Activated naive CD8-positive, alpha-beta T cell treated with anti-CD3 and anti-CD28 coated beads, Interleukin-2, amount 50 U/mL, for 16 hours (primary cell): ENCODE data around the gene SRRD.
"Not testable (repeated sequence)": the region's sequence is repeated elsewhere in the genome, so short reads cannot be mapped to it uniquely, and the experiment has no call there.

Experiments
- DNase-seq: peaks from one replicate; pipeline ENCODE4 v3.0.0-alpha.2; 2020; ENCODE audit warnings: low read depth, low spot score

Gene SRRD, protein sequence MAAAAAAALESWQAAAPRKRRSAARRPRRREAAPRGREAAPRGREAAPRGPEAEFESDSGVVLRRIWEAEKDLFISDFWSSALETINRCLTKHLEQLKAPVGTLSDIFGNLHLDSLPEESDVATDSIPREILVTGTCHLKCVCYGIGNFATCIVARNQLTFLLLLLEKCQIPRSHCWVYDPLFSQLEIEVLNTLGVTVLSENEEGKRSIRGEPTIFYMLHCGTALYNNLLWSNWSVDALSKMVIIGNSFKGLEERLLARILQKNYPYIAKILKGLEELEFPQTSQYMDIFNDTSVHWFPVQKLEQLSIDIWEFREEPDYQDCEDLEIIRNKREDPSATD

DNA sequence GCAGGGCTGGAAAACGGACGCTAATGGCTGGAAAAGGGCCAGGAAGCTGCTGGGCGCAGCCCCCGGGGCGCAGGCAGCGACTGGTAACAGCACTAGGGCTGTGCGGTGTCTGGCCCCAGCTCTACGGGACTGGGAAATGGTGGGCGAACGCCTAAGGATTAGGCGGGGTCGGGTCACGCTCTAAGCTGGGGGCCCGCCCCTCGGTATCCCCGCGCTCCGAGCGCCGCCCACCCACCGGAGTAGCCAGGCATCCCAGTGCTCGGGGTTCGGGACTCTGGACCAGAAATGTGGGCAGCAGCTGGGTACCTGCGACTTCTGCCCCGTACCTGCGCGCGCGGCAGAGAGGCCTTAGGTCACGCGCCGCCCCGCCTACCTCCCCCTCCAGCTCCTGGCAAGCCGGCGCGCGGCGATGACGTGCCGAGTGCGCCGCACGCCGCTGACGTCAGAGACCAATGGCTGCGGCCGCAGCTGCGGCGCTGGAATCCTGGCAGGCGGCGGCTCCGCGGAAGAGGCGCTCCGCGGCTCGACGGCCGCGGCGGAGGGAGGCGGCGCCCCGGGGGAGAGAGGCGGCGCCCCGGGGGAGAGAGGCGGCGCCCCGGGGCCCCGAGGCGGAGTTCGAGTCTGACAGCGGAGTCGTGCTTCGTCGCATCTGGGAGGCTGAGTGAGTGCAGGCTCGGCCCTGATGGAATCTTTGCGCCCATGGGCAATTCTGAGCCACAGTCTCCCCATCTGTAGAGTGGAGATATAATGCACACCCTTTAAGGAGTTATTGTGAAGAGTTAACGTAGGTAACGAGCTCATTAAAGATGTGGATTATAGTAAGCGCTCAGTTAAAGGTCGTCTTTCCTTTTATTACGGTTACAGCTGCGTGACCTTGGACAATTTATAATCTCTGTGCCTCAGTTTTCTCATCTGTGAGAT lies at the start of gene SRRD, which contains the start of gene HPS4:
Gene SRRD (plus strand): TSS at position 439 of the 921 bp plus-strand sequence. CDS start 14 bp downstream, at position 453.
Gene HPS4 (minus strand): TSS at position 345 of the 921 bp plus-strand sequence. CDS start 2,021 bp downstream, outside the sequence.
- peak; percentile 77 for DNase-seq

DNA sequence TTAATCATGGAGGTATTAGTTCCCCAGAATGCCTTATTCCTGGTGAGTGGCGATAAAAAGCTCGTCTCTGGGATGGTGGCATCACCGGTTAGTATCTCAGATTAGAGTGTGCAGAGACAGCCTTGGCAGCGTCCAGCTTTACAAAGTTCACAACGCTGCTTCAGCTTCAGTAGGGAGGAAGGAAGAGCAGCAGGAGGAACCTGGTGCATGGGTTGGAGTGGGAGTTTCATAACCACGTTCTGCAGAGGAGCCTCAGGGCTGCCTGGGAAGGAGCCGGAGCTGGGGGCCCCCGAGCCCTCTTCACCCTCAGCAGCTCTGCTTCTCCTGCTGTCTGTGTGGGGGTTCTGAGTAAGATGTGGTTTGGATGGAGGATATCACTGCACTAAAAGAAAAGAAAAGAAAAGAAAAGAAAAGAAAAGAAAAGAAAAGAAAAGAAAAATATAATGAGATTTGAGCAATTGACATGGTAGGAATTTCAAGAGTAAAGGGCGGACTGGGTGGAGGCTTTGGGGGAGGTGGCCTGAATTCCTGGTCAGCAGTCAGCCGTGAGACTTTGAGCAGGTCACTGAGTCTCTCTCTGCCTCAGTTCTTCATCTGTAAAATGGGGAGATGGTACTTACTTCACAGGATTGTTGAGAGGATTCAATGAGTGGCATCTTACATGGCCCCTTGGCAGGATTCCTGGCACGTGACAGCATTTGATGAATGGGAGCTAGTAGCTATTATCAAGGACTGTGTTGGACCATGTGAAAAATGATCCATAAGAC lies 48.2 kb upstream of the SRRD start:
- no peak for DNase-seq

DNA sequence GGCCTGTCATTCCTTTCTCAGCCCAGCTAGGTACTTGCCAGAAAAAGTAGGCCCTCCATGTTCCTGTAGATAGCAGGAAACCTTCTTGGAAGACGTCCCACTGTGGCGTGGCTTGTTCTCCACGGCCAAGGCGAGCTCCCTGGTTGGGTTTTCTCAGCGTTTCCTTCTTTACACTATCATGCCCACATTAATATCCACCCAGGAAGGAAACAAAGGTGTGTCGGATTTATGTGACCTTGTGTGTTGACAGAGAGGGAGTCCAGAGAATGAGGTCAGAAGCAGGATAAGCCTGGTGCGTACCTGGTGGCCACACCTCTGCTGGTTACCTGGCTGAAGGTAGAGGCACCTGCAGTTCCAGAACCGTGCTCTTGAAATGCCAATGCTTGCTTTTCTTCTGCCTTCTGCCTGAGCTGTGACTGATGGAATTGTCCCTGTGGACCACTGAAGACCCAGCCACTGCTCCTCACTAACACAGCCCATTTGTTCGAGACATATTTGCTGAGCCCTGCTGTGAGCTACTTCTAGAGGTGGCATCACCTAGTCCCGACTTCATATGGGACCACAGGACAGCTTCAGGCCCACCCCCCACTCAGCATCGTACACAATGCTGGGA lies 46.7 kb upstream of the SRRD start:
- DNase-seq: no peak

DNA sequence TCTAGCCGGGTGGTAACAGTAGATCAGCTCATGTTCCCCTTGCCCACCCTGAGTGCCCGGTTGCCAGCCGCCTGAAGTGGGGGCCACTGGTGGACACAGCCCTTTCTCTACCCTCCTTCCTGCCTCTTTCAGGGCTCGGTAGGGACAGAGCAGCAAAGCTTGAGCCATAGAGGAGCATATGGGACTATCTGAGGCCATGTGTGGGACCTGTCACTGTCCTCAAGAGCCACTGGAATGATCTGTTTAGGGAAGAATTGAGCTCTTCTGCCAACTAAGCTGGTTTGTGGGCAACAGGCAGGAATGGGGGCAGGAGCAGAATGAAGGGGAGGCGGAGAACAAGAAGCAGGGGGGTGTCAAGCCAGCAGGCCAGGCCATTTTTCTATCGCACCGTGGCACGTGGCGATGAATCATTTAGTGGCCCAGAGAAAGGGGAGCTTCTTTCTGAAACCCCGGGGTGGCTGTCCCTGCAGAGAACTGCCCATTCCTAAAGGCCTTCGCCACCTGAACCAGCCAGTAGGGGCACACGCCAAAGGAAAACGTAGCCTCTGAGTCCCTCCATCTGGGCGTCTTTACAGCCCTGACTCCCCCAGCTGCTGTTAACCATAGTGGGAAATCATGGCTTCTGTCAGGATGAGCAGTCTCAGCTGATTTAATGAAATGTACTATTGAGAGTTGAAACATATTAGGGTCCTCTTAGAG lies 45.8 kb upstream of the SRRD start:
- DNase-seq: no peak

DNA sequence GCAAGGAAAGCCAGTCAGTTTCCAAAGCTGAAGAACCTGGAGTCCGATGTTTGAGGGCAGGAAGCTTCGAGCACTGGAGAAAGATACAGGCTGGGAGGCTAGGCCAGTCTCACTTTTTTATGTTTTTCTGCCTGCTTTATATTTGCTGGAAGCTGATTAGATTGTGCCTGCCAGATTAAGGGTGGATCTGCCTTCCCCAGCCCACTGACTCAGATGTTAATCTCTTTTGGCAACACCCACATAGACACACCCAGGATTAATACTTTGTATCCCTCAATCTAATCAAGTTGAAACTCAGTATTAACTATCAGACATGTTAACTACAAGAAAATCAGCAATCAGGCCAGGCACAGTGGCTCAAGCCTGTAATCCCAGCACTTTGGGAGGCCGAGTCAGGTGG lies 44.9 kb upstream of the SRRD start:
- not testable (repeated sequence) for DNase-seq

DNA sequence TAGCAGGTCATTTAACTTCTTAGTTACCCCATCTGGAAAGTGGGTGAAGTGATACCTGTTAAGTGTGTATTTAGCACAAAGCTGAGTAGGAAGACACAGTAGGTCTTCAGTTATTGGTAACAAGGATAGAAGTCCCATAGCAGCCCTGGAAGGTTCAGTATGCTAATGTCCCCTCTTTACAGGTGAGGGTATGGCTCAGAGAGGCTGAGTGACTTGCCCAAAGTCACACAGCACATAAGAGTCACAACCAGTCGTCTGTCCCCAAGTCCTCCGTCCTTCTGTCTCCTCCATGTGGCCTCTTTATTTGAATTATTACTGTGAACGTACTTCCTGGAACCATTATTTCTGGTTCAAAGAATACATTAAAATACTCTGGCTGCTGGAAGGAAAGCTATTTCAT lies 44.1 kb upstream of the SRRD start:
- DNase-seq: no peak

DNA sequence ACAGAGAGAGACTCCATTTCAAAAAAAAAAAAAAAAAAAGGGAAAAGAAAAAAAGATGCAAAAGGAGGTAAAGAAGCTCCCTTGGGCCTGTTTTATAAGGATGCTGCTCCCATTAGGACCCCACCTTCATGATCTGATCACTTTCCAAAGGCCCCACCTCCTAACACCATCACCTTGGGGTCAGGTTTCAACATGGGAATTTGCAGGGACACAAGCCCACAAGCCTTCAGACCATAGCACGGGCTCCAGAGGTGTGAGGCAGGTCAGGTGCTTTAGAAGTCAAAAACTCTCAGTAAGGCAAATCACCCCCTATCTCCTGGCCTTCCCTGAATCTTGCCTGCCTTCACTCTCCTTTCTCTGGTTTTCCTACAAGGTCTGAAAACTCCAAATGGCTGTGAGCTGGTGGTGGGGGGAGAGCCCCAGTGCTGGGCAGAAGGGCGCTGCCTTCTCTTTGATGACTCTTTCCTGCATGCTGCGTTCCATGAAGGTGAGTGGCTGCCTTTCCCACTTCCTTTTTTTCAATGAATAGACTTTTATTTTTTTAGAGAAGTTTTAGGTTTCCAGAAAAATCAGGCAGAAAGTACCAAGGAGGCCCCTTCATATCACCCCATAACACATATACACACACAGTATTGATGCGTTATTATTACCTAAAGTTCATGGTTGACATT lies 41.5 kb upstream of the SRRD start:
- DNase-seq: no peak

DNA sequence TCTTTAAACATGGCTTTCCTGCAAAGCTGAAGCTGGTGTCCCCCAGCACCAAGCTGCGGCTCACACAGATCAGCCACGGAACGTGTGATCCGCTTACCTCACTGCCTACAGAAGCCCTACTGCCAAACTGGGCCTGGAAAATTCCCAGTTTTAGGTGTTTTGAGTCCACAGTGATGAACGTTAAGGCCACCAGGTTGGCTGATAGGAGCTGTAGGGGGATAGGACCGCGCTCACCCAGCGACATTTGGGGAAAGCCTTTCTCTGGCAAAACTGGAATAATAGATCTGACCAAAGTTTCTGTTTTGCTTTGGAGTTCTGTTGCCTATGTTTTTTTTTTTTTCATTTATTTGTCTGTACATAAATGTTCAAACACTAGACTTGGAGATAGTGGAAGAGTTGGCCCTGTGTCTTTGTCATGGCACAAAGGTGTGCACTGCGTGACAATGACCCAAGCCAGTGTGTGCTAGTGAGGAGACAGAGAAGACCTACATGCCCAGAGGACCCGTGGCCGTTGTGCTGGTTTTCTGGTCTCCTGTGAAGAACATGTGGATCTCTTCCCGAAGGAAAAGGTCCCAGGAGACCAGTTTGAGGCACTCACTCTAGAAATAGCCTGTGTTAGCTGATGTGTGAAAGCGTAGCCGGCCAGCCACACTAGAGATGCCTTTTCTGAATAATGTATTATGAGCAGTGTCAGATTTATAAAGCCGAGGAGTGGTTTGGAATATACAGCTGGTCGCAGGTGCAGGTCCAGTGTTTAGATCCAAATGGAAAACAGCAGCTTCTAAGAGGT lies 39.6 kb upstream of the SRRD start:
- DNase-seq: no peak

DNA sequence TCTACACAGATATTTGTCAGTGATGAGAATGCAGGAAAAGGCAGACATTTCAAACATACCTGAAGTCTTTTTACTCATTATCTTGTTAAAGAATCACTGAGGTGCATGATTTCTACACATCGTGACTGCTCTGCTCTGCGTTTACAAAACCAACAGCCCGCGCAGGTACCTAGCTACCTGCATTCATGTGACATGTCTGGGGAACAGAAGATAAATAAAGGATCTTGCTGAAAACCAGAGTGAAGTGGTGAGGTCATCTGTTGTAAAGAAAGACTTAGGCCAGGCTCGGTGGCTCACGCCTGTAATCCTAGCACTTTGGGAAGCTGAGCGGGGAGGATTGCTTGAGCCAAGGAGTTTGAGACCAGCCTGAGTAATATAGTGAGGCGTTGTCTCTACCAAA lies 38.9 kb upstream of the SRRD start:
- DNase-seq: no peak

DNA sequence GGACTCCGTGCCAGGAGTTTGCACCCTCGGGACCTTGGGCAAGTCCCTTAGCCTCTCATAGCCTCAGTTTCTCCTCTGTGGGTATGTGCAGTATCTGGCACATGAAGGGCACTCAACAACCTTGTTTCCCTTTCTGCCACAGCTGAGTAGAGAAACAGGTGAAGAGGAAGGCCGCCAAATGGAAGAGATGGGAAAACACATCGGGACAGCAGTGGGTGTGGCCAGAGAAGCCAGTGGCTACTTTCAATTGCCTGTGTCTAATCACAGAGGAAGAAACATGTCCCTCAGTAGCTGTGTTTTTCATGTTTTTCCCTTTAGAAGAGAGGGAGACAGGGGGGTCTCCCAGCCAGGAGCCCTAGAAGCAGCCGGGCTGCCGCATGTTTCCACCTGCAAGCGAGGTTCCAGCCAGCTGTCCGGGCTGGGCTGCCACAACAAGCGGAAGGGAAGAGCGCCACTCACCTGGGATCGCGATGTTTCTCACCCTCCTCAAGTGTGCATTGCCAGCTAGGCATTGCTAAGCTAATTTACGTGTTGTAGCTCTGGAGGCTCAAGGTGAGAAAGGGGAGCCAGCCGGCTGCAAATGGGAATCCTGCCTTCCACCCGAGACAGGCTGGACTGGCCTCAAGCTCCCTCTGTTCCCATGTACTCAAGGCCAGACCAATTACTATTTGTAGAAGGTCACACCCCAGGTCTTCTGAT lies 38.0 kb upstream of the SRRD start:
- DNase-seq: no peak

DNA sequence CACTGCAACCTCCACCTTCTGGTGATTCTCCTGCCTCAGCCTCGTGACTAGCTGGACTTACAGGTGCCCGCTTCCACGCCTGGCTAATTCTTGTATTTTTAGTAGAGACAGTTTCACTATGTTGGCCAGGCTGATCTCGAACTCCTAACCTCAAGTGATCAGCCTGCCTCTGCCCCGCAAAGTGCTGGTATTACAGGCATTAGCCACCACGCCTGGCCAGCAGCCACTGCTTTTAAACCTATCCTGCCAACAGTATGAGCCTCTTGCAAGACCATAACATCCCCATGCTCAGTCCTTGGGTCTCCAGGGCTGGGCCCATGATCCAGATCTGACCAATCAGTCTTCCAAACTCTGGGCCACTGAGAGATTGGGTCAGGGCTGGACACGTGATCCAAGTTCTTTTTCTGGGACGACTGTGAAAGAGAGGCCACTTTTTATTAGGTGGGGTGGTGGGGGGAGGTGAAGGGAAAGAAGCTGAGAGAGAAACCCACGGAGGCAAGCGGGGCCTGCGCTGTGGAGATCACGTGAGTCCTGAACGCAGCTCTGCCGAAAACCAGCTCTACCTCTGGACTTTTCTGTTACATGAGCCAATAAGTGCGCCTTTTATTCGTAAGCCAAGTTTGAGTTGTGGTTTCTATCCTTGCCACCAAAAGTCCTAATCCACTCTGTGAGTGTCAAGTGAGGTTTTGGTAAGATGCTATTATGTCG lies 36.7 kb upstream of the SRRD start:
- no peak for DNase-seq

DNA sequence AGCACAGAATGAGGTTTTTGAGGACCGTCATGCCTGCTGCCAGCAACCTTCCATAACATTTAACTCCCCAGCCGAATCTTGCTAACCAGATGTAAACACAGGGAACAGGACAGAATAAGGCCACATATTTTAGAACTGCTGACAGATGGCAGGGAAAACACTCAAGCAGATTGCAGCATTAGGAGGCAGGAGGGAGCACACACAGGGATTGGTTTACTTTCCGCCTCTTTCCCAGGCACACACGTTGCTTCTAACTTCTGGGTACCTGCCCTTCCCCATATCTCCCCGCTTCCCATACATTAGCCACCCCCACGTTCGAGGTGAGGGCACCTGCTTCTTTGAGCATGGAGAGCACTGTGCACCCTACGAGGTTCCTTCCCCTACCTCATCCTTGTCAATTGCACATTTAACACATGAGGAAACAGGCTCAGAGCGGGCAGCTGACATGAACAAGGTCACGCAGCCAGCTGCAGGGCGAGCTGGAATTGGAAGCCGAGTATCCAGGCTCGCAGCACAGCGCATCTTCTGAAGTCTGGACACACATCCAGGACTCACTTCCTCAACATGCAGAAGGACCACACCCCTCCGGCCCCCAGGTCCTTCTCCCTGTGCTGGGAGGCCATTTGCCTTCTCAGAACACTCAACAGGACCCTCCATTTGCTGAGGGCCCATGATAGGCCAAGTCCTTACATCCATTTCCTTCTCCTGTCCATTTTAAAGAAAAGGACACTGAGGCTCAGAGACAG lies 35.9 kb upstream of the SRRD start:
- DNase-seq: no peak

DNA sequence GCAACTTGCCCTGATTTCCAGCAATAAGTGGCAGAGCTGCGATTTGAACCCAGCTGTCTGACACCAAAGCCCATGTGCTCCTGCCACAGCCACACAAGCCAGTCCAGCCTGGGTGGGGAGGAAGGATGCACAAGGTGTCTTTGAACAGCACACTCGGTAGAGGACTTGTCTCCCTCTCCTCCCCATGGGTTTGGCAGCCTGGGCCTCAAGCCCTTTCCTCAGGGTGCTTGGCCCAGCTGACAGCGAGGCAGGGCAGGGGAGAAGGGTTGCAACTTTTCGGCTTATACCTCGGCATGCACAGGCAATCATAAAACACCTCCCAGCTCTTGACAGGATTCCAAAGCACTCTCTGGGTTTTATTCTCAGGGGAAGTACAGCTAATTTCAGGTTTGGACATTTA lies 35.3 kb upstream of the SRRD start:
- DNase-seq: no peak

DNA sequence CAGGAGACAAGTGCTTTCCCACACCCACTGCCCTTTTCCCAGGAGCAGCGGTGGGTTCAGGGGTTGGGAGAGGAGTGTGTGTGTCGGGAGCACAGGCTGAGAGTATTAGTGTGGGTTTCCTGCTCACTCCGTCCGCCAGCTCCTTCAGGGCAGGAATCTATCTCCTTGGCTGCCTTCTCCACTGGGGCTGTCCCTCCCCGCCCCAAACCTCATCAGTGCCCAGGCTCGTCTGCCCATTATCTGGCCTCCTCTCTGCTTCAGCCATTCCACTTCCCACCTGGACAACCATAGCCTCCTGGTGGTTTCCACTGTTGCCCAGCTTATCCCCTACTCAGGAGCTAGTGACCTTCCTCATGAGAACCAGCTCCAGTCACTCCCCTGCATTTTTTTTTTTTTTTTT lies 34.7 kb upstream of the SRRD start:
- no peak for DNase-seq

DNA sequence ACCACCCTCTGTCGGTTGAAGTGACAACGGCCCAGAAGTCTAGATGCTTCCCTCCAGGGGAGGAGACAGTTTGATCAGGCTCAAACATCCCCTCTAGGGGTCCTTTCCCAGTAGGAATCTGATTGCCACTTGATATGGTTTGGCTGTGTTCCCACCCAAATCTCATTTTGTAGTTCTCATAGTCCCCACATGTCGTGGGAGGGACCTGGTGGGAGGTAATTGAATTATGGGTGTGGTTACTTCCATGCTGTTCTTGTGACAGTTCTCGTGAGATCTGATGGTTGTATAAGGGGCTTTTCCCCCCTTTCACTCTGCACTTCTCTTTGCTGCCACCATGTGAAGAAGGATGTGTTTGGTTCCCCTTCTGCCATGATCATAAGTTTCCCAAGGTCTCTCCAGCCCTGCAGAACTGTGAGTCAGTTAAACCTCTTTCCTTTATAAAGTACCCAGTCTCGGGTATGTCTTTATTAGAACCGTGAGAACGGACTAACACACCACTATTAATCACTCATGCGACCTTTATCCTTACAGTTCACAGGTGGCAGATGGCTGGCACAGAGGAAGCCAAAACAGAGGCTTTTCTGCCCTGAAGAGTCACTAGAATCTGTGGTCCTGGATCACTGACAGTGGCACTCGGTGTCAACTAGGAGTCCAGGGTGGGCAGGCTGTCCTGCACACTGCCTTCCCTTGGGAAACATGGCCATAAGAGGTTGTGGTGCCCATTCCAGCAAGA lies 33.1 kb upstream of the SRRD start:
- DNase-seq: no peak

DNA sequence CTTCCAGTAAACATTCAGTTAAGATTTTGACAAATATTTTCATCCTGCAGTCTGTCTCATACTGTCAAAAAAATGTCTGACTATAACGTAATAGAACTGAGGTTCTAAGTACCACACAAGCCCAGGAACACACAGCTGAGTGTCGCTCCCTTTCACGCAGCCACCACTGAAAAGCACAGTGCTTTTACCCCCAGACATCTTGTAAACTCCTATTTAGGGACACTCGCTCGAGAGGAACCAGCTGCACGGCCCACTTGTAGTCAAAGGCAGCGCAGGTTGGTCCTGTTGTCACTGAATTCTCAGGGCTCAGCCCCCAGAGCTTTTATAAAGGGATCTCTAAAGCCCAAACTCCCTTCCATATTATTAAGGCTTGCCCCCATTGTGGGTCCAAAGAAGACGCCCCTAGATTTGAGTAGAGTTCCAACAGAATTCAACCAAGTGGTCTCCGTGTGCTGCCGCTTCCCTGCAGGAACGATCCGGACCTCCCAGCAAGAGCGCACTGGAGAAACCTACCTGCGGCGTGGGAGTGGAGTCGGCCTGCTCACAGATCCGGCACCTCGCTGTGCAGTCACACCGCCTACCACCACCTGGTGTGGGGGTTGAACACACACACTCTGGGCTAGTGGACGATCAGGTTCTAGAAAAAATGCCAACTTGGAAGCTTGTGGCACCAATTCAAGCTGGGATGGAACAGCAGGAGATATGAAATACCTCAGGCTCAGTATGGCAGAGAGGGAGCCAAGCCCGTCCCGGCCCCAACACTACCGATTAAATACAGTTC lies 31.3 kb upstream of the SRRD start:
- DNase-seq: no peak
